ENCODE results near the gene PVALB. TPM values are rescaled to one million over a fixed set of nuclear protein-coding genes. Genes with fewer than 3 reads are reported as not detected.

Gene PVALB
- total and polyA plus RNA-seq, 9 of the 15 experiments (the other 6 are each of a cell fraction or from before 2014, with no cell fraction given): not detected

DNA sequence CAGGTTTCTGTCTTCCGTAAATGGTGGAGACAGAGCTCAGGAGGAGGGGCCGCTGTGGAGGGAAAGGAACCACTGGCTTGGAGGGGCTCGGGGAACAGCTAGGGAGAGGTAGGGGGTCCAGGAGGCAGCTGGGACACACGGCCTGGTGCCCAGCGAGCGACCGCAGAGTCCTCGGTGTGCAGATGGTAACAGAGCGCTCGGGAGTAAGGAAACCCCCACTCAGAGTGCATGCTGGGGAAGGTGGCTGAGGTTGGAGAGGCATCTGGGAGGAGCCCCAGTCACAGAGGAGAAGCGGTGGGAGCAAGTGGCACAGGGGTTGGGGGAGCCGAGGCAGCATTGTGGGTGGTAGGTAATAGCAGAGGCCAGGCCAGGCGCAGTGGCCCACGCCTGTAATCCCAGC lies 33.2 kb upstream of the PVALB start:
- no peak overlapping the region for H3K27ac ChIP-seq (ENCODE audit: extremely low read depth, low read depth, low read length)
- 5% methylated on average over 12 of the region's 14 CpGs for WGBS (ENCODE audit: insufficient coverage, low coverage, missing lambda C conversion rate)
- H3K36me3 ChIP-seq (ENCODE audit: control insufficient read depth, insufficient read depth, low read length): no peaks in the 10 kb centered on the region
- FAIRE-seq (no peak), ATAC-seq (no peak), DNase-seq (ENCODE audit: extremely low read depth in 1 of 4, low spot score in 3 of 4) (no peak)
- in situ Hi-C loops (cut with MboI) (no loop called here), intact Hi-C loops (cut with micrococcal nuclease) (no loop called here)
- no peaks in the 10 kb centered on the region for H3K9me1 ChIP-seq (ENCODE audit: control insufficient read depth, insufficient read depth, low read length)
- H4K20me1 ChIP-seq (replicated peaks; ENCODE audit: control insufficient read depth, insufficient read depth, low read length): no peaks in the 10 kb centered on the region
- no peak overlapping the region for H3K4me3 ChIP-seq
- H3K9ac ChIP-seq (ENCODE audit: insufficient read depth in 1 of 2, low read depth in 2 of 2, low read length in 2 of 2): no peak overlapping the region
- no peaks in the 10 kb centered on the region; a peak in 1 of 5 replicates for H3K4me1 ChIP-seq (replicated peaks in 1 of 2; ENCODE audit: control insufficient read depth in 2 of 2, insufficient read depth in 2 of 2, low read length in 2 of 2)
- CTCF ChIA-PET (ENCODE audit: low intra/inter-chr PET ratio): no interaction called here
- no peaks in the 10 kb centered on the region for H3K79me2 ChIP-seq (ENCODE audit: control insufficient read depth, insufficient read depth, low read length)
- BruUV-seq (replicated peaks): no TSS peak
- H2AFZ ChIP-seq (ENCODE audit: low read depth, low read length): no peak overlapping the region
- no peak for TF ChIP-seq ZBED1 (IDR thresholded peaks at IDR 0.05)
- TF ChIP-seq, protein P1, sequence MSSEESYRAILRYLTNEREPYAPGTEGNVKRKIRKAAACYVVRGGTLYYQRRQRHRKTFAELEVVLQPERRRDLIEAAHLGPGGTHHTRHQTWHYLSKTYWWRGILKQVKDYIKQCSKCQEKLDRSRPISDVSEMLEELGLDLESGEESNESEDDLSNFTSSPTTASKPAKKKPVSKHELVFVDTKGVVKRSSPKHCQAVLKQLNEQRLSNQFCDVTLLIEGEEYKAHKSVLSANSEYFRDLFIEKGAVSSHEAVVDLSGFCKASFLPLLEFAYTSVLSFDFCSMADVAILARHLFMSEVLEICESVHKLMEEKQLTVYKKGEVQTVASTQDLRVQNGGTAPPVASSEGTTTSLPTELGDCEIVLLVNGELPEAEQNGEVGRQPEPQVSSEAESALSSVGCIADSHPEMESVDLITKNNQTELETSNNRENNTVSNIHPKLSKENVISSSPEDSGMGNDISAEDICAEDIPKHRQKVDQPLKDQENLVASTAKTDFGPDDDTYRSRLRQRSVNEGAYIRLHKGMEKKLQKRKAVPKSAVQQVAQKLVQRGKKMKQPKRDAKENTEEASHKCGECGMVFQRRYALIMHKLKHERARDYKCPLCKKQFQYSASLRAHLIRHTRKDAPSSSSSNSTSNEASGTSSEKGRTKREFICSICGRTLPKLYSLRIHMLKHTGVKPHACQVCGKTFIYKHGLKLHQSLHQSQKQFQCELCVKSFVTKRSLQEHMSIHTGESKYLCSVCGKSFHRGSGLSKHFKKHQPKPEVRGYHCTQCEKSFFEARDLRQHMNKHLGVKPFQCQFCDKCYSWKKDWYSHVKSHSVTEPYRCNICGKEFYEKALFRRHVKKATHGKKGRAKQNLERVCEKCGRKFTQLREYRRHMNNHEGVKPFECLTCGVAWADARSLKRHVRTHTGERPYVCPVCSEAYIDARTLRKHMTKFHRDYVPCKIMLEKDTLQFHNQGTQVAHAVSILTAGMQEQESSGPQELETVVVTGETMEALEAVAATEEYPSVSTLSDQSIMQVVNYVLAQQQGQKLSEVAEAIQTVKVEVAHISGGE (CRISPR knock-in tag; IDR thresholded peaks at IDR 0.05): no peak
- TF ChIP-seq, protein P2, sequence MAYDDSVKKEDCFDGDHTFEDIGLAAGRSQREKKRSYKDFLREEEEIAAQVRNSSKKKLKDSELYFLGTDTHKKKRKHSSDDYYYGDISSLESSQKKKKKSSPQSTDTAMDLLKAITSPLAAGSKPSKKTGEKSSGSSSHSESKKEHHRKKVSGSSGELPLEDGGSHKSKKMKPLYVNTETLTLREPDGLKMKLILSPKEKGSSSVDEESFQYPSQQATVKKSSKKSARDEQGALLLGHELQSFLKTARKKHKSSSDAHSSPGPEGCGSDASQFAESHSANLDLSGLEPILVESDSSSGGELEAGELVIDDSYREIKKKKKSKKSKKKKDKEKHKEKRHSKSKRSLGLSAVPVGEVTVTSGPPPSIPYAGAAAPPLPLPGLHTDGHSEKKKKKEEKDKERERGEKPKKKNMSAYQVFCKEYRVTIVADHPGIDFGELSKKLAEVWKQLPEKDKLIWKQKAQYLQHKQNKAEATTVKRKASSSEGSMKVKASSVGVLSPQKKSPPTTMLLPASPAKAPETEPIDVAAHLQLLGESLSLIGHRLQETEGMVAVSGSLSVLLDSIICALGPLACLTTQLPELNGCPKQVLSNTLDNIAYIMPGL (CRISPR knock-in tag; IDR thresholded peaks at IDR 0.05): no peak
- TF ChIP-seq ZNF354B (CRISPR knock-in tag; IDR thresholded peaks at IDR 0.05): no peak
- TF ChIP-seq FIP1L1 (IDR thresholded peaks at IDR 0.05; ENCODE audit: low read depth, low read length, poor library complexity, severe bottlenecking): no peak
- H3K27me3 ChIP-seq (ENCODE audit: control insufficient read depth in 2 of 2, insufficient read depth in 2 of 2, low read length in 2 of 2): peaks cover 0 to 31% of the 10 kb centered on the region in 2 experiments; a peak in 2 of 5 replicates
- no peak overlapping the region for H3K4me2 ChIP-seq (ENCODE audit: insufficient read depth, low read length)
- POLR2A ChIA-PET: interaction anchor here (0.5 kb wide), 1 partner anchor 234 kb away, joined by 3 read pairs; no protein-coding TSS in a partner anchor
- H3K9me3 ChIP-seq (replicated peaks; ENCODE audit: control insufficient read depth, insufficient read depth, low read depth, low read length): no peaks in the 10 kb centered on the region

All from K562 (cell line).